Aorta (tissue), 5 donors: ENCODE measurements around the gene COL5A1. TPM values are rescaled to one million over a fixed set of nuclear protein-coding genes. Genes with fewer than 3 reads are reported as not detected.

Source experiments
- ATAC-seq: fragments of 200-7000 bp; cut with Tn5 transposase; one replicate; pipeline ENCODE4 v1.9.1; 2022; ENCODE audit warnings: moderate library complexity; ENCODE audit not compliant: low FRiP score
- DNase-seq, 2 donors: peaks; one replicate each; pipeline ENCODE4 v3.0.0-alpha.2; 2020
- H3K27ac ChIP-seq, 2 donors: one replicate each; pipeline ENCODE4 v1.5.1; 2013; ENCODE audit warnings: low read length in 2 of 2, mild to moderate bottlenecking in 2 of 2, moderate library complexity in 2 of 2, control low read depth in 1 of 2, inconsistent platforms in 1 of 2, low read depth in 1 of 2
- H3K27me3 ChIP-seq, 2 donors: one replicate each; pipeline ENCODE4 v1.6.1; 2013; ENCODE audit warnings: control low read depth in 1 of 2, low read length in 1 of 2, mild to moderate bottlenecking in 1 of 2, moderate library complexity in 1 of 2; ENCODE audit not compliant: insufficient read depth in 2 of 2, control insufficient read depth in 1 of 2
- H3K36me3 ChIP-seq, 2 donors: one replicate each; pipeline ENCODE4 v1.6.1; 2013; ENCODE audit warnings: control low read depth in 1 of 2, low read length in 1 of 2, mild to moderate bottlenecking in 1 of 2; ENCODE audit not compliant: insufficient read depth in 2 of 2, control insufficient read depth in 1 of 2
- H3K4me1 ChIP-seq, 2 donors: one replicate each; pipeline ENCODE4 v1.6.1; 2013; ENCODE audit warnings: low read length in 2 of 2, control low read depth in 1 of 2, mild to moderate bottlenecking in 1 of 2, moderate library complexity in 1 of 2; ENCODE audit not compliant: insufficient read depth in 2 of 2, control insufficient read depth in 1 of 2
- H3K4me3 ChIP-seq, 2 donors: one replicate each; pipeline ENCODE4 v1.5.1; 2013; ENCODE audit warnings: low read length in 2 of 2, control low read depth in 1 of 2, mild to moderate bottlenecking in 1 of 2
- H3K9me3 ChIP-seq: one replicate; pipeline ENCODE4 v1.6.1; 2013; ENCODE audit warnings: mild to moderate bottlenecking, low read length; ENCODE audit not compliant: control insufficient read depth
- WGBS, 2 donors: extraction: QIAGEN DNeasy Blood & Tissue Kit; methylation state at CpG; one replicate each; pipeline ENCODE4 v1.1.7; 2013; 5-methylcytosine and 5-hydroxymethylcytosine counted together
- intact Hi-C, 2 donors: fragments of 100-400 bp; cut with DNase I; formaldehyde crosslinking; loops; one replicate each; pipeline versions ENCODE4 v1.14.2 to v1.15.0; 2022
- polyA plus RNA-seq, 2 donors: library from polyadenylated mRNA; stranded (reverse); fragments of 200-250 nt; gene quantifications; one replicate each; pipeline ENCODE4 v1.2.3, GENCODE V29; 2013
- total RNA-seq, 2 donors: library from RNA; stranded (reverse); fragmentation: NEBNext Ultra II Directional; extraction: Animal tissue kit (Norgen Biotek cat#: 25700); gene quantifications; one replicate each; pipeline ENCODE4 v1.2.1, GENCODE V29; 2021
- donor health status: healthy with polysubstance abuse.
- donor health status: Bipolar disorder and iron deficiency.
- donor health status: DM: no; HTN: no; CAD: no.
- donor health status: DM: no; HTN: no; CAD: no.
- donor health status: DM: yes; HTN: yes; CAD: no.

The COL5A1 gene
- total and polyA plus RNA-seq, 4 donors: 18.7 to 159 (median 82.8) TPM

- intact Hi-C loops: no loop called here
- no peaks in the 10 kb centered on the region for H3K9me3 ChIP-seq
- 88 to 95% methylated on average over 19 to 21 of the region's 21 CpGs for WGBS, 2 donors
- DNase-seq: peak; percentile 27 to 63
- no peaks in the 10 kb centered on the region for H3K27me3 ChIP-seq
- H3K36me3 ChIP-seq: no peaks in the 10 kb centered on the region
- H3K27ac ChIP-seq: no peak overlapping the region
- no peak overlapping the region for H3K4me3 ChIP-seq
- H3K4me1 ChIP-seq: no peaks in the 10 kb centered on the region
- ATAC-seq: no peak
Observed at GRCh38 chr9:134629061-134629585, 12.5 kb upstream of the COL5A1 start.

DNA sequence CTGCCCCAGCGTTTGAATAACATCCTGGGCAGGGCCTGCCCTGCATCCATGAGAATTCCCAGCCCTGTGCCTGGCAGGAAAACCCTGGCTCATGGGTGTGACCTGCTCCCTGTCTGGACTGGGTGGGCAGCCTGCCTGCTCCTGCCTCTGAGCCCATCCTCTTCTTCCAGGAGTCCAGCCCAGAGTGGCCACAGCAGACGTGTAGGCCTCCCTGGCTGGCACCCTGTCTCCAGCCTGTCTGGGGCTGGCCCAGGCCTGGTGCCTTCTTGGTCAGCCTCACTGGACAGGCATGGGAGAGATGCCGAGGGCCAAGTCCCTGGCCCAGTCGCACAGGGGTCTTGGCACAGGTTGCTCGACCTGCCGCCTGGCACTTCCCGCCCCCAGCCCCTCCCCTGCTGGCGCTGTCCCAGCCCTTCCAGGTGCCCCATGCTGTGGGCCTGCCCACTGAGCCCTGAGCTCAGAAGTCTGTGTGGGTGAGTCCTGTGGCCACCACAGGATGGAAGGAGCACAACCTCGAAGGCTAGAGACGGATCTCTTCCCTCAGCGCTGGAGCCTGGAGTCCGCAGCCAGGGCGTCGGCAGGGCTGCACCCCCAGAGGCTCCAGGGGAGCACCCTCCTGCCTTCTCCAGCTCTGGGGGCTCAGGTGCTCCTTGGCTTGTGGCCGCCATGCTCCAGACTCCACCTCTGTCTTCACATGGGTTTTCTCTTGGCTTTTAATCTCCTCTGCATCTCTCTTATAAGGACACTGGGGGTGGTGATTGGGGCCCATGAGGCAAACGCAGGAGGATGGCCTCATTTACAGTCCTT lies 11.8 kb upstream of the COL5A1 start:
- intact Hi-C loops: no loop called here
- no peaks in the 10 kb centered on the region for H3K36me3 ChIP-seq
- H3K27me3 ChIP-seq: no peaks in the 10 kb centered on the region
- no peak overlapping the region for H3K4me3 ChIP-seq
- DNase-seq (peak; percentile 62 to 69), ATAC-seq (no peak)
- WGBS, 2 donors: 57 to 64% methylated on average over 15 to 16 of the region's 16 CpGs
- H3K27ac ChIP-seq: no peak overlapping the region
- no peaks in the 10 kb centered on the region for H3K4me1 ChIP-seq
- no peaks in the 10 kb centered on the region for H3K9me3 ChIP-seq

- DNase-seq: peak; percentile 9 to 63
Observed at GRCh38 chr9:134630393-134630790, 11.2 kb upstream of the COL5A1 start.

DNA sequence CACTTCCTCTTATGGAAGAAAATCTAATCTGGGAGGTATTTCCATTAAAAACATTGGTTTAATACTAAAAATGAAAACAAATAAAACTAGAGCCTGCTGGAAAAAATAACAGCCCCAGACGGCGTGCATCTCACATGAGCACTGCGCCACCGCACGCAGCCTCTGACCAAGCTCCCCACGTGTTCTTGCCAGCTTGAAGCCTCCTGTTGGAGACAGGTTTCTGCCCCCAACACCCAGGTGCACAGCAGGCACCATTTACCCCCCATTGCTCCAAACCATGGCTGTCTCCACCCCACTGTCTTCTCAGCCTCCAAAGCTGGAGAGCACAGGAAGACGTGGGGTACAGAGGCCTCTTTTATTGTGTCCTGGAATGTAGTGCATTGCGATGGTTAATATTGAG lies 10.7 kb upstream of the COL5A1 start:
- no peak for ATAC-seq
- no peak overlapping the region for H3K27ac ChIP-seq
- 65 to 69% methylated on average over 8 of the region's 8 CpGs for WGBS, 2 donors
- no peaks in the 10 kb centered on the region for H3K36me3 ChIP-seq
- no peaks in the 10 kb centered on the region for H3K27me3 ChIP-seq
- intact Hi-C loops: no loop called here
- no peaks in the 10 kb centered on the region for H3K4me1 ChIP-seq
- H3K4me3 ChIP-seq: no peak overlapping the region
- DNase-seq: peak; percentile 34 to 51
- H3K9me3 ChIP-seq: no peaks in the 10 kb centered on the region

More at GRCh38 chr9:134630393-134630790, 11.2 kb upstream of the COL5A1 start:
- Histone ChIP-seq H3K4me3 (no peak overlapping the region), H3K27me3 (no peaks in the 10 kb centered on the region), H3K36me3 (no peaks in the 10 kb centered on the region), H3K27ac (no peak overlapping the region), H3K9me3 (no peaks in the 10 kb centered on the region), H3K4me1 (no peaks in the 10 kb centered on the region)
- no peak for ATAC-seq
- intact Hi-C loops: no loop called here
- WGBS, 2 donors: 83 to 92% methylated on average over 13 of the region's 13 CpGs

- intact Hi-C loops: no loop called here
- ATAC-seq (no peak), DNase-seq (no peak)
- H3K36me3 ChIP-seq: no peaks in the 10 kb centered on the region
- H3K27ac ChIP-seq: no peak overlapping the region
- H3K9me3 ChIP-seq: no peaks in the 10 kb centered on the region
- WGBS, 2 donors: 93 to 95% methylated on average over 10 of the region's 10 CpGs
- H3K27me3 ChIP-seq: no peaks in the 10 kb centered on the region
- no peak overlapping the region for H3K4me3 ChIP-seq
- no peaks in the 10 kb centered on the region for H3K4me1 ChIP-seq
Observed at GRCh38 chr9:134631881-134632280, 9.7 kb upstream of the COL5A1 start.

DNA sequence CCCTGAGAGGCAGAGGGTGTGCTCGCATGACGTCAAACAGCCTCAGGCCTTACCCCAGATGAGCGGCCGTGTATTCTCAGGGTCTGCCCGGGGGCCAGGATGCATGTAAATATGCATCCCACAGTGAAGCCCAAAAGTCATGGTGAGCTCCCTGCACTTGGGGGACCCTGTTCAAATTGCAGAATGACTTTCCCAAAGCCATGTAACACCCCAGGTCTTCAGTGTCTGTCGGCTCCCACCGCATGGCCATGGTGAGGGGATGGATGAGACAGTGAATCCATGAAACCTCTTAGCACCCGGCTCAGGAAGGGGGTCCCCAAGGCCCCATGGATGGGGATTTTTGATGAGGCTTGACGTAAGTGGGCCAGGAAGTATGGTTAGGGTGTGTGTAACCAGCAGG lies 9.3 kb upstream of the COL5A1 start:
- H3K9me3 ChIP-seq: no peaks in the 10 kb centered on the region
- intact Hi-C loops: no loop called here
- DNase-seq: peak; percentile 21 to 59
- H3K27me3 ChIP-seq: no peaks in the 10 kb centered on the region
- H3K36me3 ChIP-seq: no peaks in the 10 kb centered on the region
- 95 to 98% methylated on average over 9 of the region's 9 CpGs for WGBS, 2 donors
- no peaks in the 10 kb centered on the region for H3K4me1 ChIP-seq
- ATAC-seq: no peak
- H3K27ac ChIP-seq: no peak overlapping the region
- H3K4me3 ChIP-seq: no peak overlapping the region

- H3K27me3 ChIP-seq: no peaks in the 10 kb centered on the region
- ATAC-seq (no peak), DNase-seq (peak; percentile 36 to 60)
- intact Hi-C loops: no loop called here
- H3K36me3 ChIP-seq: no peaks in the 10 kb centered on the region
- WGBS, 2 donors: 90 to 93% methylated on average over 16 of the region's 16 CpGs
- H3K4me1 ChIP-seq: no peaks in the 10 kb centered on the region
- no peak overlapping the region for H3K27ac ChIP-seq
- H3K9me3 ChIP-seq: no peaks in the 10 kb centered on the region
- H3K4me3 ChIP-seq: no peak overlapping the region
Observed at GRCh38 chr9:134633362-134634142, 8.1 kb upstream of the COL5A1 start.

- no peaks in the 10 kb centered on the region for H3K4me1 ChIP-seq
- intact Hi-C loops: no loop called here
- ATAC-seq (no peak), DNase-seq (peak; percentile 17 to 55)
- no peak overlapping the region for H3K4me3 ChIP-seq
- 96% methylated on average over 9 of the region's 9 CpGs for WGBS, 2 donors
- H3K27ac ChIP-seq: no peak overlapping the region
- no peaks in the 10 kb centered on the region for H3K27me3 ChIP-seq
- no peaks in the 10 kb centered on the region for H3K9me3 ChIP-seq
- no peaks in the 10 kb centered on the region for H3K36me3 ChIP-seq
Observed at GRCh38 chr9:134634176-134634575, 7.4 kb upstream of the COL5A1 start.
